ENCODE measurements around the gene VAMP7.

Gene VAMP7

DNA sequence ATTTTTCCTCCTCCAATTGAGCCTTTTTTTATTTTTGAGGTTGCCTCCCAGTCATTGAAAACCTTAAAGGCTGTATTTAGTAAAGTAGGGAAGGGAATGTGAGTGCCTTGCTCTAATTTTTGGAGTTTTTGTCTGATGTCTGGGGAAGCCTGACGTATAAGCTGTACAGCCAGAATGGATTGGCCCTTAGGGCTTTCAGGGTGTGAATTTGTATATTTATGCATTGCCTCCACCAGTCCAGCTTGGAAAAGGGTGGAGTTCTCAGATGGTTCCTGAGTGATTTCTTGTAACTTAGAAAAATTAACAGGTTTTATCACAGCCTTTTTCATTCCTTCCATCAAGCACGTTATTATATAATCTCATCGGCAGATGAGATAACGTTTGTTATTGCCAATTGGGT is 107.7 kb downstream of the VAMP7 start:
- no peak for FAIRE-seq
- no peak for DNase-seq (ENCODE audit: low spot score)

Measured in RCC 7860 (cell line).